NCI-H2196 (cell line): ENCODE measurements around the gene LRRC7.

Source experiments
- DNase-seq: peaks from one replicate; lab custom pipeline; 2025; ENCODE audit not compliant: unreplicated experiment; lab: John Stamatoyannopoulos, UW

Gene LRRC7

GRCh38 chr1:69765951-69766350 lies 198.2 kb downstream of the LRRC7 start:
- DNase-seq = no peak

DNA sequence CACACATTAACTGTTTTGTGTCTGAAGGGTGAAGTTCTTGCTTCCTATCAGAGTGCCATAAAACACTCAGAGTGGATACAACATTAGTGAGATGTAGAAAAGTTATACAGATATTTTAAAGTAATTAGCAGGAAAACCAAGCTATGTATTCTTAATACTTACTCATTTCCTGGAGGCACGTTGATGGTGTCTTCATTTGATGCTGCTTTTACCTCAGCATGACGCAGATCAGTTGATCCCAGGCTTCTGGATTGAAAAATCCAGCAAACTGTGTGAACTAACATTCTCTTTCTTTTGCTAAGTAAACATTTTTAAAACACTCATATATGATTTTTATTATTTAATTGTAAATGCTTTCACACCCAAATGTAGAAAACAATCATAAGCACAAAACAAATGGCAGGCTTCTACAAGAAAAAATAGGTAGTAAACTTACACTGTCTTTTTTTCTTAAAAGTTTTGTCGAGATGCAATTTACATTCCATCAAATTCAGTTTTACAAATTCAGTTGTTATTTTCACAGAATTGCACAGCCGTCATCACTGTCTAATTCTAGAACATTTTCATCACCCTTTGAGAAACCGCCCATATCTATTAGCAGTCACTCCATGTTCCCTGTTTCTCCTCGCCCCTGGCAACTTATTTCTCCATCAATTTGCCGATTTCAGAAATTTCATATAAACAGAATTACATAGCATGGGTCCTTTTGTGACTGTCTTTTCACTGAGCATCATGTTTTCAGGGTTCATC lies 198.9 kb downstream of the LRRC7 start:
- DNase-seq = no peak

DNA sequence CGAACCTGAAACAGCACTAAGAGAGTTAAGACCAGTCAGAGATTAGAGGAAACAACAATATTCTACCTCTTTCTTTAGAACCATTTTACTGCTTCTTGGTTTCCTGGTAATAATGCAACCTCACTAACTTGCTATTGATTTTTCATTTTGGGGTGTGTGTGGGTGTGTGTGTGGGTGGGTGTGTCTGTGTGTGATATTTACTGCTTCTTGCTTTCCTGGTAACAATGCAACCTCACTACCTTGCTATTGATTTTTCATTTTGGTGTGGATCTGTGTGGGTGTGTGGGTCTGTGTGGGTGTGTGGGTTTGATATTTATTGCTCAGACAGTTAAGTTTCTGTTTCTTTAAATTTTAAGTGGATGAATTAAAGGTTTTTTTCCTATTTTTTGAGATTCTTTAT lies 208.8 kb downstream of the LRRC7 start:
- no peak for DNase-seq

GRCh38 chr1:69777423-69777822 lies 209.7 kb downstream of the LRRC7 start:
- no peak for DNase-seq

DNA sequence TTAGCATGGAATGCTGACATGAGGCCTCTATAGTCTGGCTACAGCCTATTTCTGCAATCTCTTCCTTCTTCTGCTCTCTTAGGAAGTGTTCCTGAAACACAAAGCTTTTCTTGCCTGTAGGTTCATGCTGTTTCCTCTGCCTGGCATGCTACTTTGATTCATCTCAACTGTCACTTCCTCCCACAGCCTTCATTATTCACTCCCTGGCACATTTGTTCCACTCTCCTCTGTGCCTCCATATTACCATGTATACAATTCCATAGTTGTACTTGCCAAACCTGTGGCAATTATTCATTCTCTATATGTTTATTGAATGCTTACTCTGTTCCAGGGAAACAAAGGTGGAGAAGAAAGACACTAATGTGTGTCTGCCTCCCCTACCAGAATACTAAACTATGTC lies 210.2 kb downstream of the LRRC7 start:
- no peak for DNase-seq

GRCh38 chr1:69787151-69787550 lies 219.4 kb downstream of the LRRC7 start:
- no peak for DNase-seq

DNA sequence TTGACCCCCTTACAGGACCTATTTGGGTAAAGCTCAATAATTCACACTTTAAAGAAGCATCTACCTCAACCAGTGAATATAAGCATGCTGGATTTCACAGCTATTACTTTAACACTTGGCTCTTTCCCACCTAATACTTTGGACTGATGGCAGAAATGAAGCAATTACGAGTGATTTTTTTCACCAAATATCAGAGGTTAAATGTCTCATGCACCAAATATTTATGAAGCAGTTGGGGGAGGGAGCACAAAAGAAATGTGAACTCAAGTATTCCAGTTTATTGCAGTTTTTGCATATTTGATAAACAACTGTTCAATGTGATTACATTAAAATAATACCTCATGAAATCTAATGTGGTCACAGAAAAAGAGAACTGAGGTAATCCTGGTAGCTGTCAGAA lies 223.6 kb downstream of the LRRC7 start:
- no peak for DNase-seq

DNA sequence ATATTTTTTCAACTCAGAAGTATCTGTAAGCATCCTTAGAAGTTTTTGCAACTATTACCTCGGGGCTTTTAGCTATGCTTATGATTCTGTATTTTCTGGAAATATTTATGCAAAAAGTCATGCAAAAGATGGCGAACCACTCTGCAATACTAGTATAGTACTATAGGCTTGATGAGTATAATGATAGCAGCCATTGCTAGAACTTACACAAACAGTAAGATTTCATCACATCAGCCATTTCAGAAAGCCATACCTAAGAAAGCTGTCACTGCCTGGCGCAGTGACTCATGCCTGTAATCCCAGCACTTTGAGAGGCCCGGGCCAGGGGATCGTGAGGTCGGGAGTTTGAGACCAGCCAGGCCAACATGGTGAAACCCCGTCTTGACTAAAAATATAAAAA lies 227.1 kb downstream of the LRRC7 start:
- no peak for DNase-seq

- DNase-seq = no peak
Observed at GRCh38 chr1:69814926-69815325, 247.2 kb downstream of the LRRC7 start.

- no peak for DNase-seq
Observed at GRCh38 chr1:69824932-69825331, 257.2 kb downstream of the LRRC7 start.

DNA sequence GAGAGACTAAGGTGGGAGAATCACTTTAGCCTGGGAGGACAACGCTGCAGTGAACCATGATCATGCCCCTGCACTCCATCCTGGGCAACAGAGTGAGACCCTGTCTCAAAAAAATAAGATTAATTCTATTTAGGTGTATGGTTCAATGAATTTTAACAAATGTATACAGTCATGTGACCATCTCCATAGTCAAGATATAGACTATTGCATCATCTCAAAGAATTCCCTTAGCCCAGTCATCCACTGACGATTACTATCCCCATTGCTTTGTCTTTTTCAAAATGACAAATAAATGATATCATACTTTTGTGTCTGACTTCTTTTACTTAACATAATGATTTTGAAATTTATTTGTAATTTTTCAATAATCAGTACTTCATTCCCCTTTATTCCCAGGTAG lies 260.0 kb downstream of the LRRC7 start:
- DNase-seq = no peak

- DNase-seq = no peak
Observed at GRCh38 chr1:69833536-69833935, 265.8 kb downstream of the LRRC7 start.

DNA sequence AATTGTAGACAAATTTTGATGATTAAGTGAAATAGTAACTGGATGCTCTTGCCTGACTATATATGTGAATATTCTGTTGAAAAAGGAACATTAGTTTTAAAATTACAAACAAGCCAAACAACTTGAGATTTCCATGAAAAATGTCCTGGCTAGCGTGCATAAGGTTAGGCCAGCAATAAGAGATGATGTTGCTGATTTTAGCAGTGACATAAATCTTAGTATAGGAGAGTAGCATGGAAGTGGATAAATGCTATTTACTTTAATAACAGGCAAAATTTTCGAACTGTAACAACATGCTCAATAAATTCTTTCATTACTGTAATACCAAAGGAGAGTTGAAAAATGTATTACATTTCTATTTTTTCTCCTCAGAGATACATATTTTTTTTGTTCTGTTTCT lies 266.6 kb downstream of the LRRC7 start:
- no peak for DNase-seq

DNA sequence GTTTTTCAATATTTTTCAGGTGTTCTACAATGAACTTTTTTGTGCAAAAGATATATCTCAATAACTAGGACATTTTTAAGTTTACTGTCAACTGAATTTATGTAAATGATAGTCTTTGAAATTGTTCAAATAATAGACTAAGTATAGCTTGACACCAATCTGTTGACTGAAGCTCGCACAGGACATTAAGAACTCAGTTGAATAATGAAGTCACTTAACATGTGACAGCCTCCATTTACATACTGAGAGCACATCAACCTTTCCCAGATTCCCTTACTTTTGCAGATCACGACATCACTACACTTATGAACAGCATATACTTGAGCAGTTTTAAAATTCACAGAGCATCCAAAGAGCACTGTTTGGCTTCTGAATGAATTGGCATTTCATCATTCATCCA lies 268.2 kb downstream of the LRRC7 start:
- no peak for DNase-seq

GRCh38 chr1:69836971-69837636 lies 269.4 kb downstream of the LRRC7 start:
- DNase-seq = no peak

DNA sequence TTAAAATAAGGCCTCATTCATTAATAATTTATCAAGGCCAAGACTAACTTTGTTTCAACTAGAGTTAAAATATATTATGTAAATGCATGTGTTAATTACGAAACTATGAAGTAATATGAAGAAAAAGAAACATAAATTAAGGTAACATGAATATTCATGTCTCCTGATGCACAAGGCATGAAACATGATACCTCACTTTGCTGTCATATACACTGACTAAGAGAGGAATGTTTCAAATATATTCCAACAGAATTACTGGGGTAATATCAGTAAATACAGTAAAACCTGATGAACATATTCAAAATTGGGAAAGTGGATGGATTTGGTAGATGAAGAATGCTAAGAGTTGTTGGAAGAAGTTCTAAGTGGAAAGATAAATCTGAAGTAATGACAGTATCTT lies 274.6 kb downstream of the LRRC7 start:
- DNase-seq = no peak

DNA sequence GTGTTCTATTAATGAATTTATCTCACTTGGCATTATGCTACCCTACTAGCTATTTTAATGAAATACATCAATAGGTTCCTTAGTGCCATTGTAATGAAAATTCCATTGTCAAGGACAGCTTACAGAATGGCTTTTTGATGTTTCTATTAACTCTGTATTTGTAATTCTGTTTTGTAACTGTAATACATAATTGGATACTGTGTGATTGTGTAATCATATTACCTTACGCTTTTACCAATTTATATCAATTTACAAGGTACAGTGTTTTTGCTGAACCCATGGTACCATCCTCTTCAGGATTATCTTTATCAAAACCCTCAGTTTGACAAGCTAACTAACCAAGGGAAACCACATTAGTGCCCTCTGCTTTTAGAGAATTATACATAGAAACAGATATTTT lies 277.9 kb downstream of the LRRC7 start:
- no peak for DNase-seq

GRCh38 chr1:69846267-69846666 lies 278.5 kb downstream of the LRRC7 start:
- no peak for DNase-seq

DNA sequence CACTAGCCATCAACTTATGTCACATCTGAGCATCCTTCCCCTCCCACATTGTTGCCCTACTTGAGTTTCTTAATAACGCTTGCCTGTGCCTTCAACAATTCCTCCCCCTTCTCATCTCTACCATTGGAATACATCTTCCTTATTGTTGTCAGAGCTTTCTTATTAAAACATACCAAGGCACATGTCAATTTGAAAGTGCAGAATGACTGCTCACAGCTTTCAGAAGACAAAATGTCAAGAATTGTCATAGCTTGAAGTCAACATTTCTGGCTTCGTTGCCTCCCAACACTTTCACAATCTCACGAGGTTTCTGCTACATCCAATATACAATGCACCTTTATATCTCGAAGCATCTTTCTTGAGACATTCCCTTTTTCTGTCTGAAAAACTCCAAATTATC lies 279.9 kb downstream of the LRRC7 start:
- DNase-seq = no peak

GRCh38 chr1:69852151-69852550 lies 284.4 kb downstream of the LRRC7 start:
- DNase-seq = no peak

GRCh38 chr1:69852706-69853105 lies 285.0 kb downstream of the LRRC7 start:
- no peak for DNase-seq

- no peak for DNase-seq
Observed at GRCh38 chr1:69858534-69858933, 290.8 kb downstream of the LRRC7 start.

GRCh38 chr1:69861641-69862040 lies 293.9 kb downstream of the LRRC7 start:
- DNase-seq = no peak
